ENCODE measurements around the gene ELMOD1. TPM values are rescaled to one million over a fixed set of nuclear protein-coding genes. Genes with fewer than 3 reads are reported as not detected.

Gene ELMOD1
- total RNA-seq, 1 donor from 2014 or later, result 0.20 TPM

DNA sequence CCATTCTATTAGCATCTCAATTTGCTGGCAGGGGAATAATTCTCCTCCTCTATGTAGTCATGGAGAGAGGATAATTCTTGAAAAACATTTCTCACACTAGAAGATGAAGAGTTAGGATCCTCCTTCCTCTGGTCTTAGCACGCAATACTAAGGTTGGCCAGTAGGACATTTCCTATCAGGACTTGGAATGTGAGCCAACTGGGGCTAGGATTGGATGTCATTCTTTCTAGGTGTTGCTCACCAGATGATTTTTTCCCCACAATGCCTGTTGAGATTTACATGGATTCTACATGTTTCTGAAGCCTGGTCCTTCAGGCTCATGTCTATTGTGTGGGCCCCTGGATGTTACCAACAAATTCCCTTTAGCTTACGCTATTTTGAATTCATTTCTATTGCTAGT, 92.9 kb downstream of the ELMOD1 start:
- no peak for DNase-seq (ENCODE audit: low read depth in 2 of 2)

DNA sequence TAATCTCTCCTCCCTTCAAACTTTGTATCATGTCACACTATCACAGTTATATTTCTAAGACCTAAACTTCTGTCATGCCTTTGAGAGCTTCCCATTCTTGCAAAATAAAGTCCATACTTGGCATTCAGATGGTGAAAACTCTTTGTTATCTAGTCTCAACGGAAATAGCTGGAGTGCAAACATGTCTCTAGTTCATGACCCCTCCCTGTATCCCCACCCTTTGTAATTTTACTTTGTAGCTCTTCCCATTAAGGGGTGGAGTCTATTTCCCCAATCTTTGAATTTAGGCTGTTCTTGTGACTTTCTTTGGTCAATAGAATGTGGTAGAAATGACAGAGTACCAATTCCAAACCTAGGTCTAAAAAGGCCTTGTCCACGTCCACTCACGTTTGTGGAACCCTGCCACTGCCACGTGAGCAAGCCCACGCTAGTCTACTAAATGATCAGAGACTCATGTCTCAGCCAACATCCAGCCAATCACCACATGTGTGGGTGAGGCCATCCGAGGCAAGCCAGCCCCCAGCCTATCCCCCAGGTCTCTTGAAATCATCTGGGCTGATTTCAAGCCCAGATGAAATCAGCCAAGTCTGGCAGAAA, 97.5 kb downstream of the ELMOD1 start:
- DNase-seq (ENCODE audit: low read depth in 2 of 2), result peak in 1 of 2 donors; percentile 9

DNA sequence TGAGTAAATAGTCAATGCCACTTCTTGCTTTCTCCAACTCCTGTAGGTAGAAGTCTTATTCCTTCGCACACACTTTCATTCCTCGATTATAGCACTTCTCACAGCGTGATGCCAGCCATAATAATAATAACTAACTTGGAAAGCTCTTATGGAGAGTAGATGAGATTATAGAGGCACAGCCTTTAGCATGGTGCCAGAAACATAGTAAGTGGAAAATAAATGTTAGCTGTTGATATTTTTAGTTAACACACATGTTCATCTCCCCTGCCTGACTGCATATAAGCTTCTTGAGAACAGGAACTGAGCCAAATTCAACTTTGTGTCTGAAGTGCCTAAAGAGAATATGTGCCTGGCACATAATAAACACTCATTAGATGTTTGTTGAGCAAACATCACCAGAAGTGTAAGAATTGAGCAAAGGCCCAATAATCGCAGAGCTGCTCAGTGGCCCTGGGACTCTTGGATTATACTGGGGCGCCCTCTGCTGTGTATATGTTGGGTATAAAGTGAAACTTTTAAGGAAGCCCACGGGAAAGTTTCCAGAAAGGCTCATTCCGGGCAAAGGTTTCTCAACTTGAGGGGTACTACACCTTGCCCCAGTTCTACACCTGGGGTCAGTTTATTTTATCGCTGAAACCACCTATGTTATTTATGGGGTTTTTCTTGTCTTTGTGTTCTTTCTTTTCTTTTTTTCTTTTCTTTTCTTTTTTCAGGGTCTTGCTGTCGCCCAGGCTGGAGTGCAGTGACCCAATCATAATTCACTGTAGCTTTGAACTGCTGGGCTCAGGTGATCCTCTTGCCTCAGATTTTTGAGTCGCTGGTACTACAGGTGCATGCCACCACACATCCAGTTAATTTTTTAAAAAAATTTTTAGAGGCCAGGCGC, 98.6 kb downstream of the ELMOD1 start:
- DNase-seq (ENCODE audit: low read depth in 2 of 2), result peak; percentile 59 to 77

DNA sequence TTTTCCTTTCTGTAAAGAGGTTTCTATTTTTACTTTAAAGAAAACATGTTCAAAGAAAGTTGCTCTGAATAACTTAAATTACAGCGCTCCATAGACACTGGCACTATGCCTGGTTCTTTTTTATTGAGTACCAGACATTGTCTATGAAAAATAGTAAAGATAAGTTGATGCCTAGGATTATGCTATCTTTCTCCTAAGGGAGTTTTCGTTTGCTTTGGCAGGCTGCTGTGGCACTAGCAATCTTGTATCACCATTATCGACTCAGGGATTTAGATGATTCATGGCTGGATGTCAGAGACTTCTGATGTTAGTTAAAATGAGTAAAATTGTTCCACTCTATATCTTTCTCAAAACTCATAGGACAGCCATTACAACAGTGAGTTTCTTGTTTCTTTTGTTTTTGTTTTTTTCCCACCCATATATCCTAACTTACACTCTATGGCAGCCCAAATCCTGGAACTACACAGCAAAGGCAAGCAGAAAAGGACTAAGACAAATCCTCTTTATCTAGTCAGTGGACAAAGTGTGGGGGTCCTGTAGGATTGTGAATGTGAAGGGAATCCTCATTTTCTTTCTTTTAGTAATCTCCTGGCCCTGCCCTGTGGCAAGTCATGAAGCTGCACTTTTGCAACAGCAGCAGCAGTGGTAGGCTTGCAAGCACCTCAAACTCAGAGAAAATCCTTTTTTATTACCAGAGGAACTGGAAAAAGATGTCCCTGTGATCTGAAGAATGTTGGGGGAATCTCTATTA, 100.2 kb downstream of the ELMOD1 start:
- DNase-seq (ENCODE audit: low read depth in 2 of 2), result no peak

DNA sequence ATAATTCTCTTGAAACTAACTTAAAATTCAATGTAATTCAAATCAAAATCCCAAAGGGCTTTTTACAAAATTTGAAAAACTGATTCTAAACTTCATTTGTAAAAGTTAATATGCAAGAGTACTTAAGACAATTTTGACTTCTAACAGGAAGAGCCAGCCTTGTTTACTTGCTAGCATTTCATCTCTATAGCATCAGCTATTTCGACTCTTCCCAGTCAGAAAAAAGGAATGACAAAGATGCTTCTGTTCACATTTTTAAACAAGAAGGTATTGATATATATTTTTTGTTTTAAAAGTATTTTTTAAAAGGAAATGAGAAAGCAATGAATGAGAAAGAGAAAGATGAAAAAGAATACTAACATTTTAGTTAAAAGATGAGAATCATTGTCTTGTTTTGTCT, 104.5 kb downstream of the ELMOD1 start:
- no peak for DNase-seq (ENCODE audit: low read depth in 2 of 2)

DNA sequence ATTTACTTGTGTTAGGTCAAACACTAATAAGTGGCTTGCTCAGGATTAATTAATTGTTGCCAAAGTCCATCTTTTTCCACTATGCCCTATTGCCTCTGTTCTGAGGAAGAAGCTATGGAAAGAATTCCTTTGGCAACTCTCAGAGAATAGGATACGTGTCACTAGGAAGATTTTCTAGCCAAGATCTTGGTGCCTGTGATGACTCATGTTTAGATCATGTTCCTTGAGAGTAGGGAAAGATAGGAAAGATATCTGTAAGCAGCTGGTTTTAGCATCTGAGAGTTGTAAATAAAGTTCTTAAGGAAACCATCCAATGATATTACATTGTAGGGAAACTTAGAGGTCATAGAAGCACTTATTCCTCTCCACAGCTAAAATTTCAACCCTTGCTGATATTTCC, 105.2 kb downstream of the ELMOD1 start:
- peak in 1 of 2 donors; percentile 92 for DNase-seq (ENCODE audit: low read depth in 2 of 2)

DNA sequence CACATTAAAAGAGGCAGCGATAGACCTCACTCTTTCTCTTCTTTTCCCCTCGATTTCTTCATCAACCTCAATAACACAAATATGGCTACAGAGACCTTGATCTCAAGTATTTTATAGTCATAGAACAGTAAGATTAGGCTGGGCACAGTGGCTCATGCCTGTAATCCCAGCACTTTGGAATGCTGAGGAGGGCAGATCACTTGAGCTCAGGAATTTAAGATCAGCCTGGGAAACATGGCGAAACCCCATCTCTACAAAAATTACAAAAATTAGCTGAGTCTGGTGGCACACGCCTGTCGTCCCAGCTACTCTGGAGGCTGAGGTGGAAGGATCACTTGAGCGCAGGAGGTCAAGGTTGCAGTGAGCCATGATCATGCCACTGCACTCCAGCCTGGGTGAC, 106.3 kb downstream of the ELMOD1 start:
- DNase-seq (ENCODE audit: low read depth in 2 of 2), result no peak

DNA sequence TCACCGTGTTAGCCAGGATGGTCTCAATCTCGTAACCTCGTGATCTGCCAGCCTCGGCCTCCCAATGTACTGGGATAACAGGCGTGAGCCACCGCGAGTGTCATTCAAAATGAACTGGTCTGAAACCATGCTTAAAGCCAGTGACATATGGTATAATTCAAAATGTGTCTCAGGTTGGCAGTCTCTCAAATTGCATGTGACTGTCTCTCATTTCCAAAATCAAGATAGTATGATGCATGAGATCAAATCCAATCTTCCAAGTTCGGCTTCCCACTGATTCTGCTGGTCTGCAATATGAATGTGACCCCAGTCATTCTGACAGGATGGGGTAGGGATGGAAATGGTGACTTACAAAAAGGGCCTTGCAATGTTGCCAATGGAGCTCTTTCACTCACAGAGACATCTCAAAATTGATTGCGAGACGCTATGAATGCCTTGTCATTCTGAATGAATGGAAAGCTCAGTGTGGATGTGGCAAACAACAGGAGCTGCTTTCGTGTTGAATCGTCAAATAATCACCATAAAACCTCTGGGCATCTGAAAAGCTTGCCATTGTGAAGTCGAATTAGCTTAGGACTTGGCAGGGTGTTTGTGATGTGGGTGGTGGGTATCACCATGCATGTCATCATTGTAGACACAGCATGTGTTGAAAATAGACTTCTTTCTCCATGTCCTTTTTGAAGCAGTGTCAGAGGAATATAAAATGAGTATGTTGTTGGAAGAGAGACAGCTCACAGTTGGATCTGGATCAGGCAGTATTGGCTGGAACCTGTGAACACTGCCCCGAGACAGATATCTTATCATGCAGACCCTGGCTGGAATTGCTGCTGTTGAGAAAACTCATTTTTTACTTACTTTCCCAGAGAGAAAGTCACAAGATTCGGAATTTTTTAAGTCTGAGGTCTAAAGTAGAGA, 108.7 kb downstream of the ELMOD1 start:
- no peak for DNase-seq (ENCODE audit: low read depth in 2 of 2)

DNA sequence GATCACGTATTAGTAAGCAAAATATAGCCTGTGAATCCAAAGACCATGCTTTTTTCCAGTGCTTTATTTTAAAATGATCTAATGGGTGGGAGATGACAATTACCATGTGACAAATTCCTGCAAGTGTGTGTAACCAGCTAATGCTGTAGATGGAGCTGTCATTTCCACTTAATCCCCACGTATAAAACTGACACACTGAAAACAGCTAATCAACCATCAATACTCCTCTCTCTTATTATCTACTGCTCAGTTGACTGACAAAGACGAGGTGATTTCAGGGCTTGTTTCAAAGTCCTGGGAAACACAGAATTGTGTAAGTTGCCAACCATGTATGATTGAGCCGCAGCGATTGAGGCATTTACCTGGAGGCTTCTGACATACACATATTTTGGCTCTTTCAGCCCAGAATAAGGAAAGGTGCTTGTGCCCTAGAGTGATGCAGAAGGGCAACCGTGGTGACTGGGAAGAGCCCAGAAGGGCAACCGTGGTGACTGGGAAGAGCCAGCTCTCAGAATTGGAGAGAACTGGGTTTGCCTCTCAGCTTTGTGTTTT, 111.2 kb downstream of the ELMOD1 start:
- DNase-seq (ENCODE audit: low read depth in 2 of 2), result no peak

DNA sequence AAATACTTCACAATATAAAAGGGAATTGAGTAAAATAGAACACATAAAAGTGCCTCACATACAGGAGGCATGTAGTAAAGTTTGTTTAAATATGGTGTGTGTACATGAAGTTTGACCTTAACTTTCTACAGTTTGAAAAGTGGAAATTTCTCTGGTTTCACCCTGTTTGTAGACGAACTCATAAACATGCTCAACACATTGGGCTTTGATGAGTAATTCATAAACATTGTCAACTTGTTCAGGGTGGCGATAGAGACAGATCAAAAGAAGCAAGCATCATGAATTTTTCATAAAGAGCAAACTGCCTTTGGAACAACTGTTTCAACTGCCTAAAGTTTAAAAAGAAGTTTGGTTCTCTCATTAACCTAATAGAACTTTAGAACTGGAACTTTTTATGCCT, 111.8 kb downstream of the ELMOD1 start:
- no peak for DNase-seq (ENCODE audit: low read depth in 2 of 2)

DNA sequence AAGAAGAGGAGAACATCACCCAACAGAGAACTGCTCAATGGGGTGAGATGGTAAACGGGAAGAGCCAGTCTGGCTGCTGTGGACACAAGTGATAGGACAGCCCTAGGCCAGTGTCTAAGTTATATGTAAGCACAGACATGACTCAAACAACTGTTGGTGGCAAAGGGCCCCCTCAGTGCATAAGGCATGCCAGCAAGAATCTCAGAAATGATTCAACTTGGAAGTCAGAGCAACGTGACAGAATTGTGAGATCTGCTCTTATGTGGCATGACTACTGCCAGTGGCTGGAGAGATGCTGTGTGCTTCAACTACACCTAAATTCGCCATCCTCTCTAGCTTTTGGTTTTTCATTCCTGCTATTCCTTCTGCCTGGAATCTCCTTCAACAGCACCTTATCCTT, 113.5 kb downstream of the ELMOD1 start:
- DNase-seq (ENCODE audit: low read depth in 2 of 2), result no peak

DNA sequence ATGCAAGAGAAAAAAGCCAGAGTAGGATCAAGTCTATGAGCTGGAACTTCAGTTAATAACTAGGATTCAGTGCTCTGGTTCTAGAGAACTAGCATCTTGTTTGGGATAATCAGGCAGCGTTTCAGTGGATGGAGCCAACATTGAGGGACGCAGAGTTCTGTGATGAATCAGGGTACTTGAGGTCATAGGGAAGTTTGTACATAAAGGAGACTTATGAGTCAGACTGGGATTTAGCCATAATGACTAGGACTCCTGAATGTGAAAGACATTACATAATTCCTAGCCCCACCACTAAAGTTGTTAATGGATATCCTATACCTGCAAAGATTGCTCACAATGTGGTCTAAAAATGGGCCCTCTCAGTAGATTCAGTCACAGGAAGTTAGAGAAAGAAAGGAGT, 114.1 kb downstream of the ELMOD1 start:
- peak in 1 of 2 donors; percentile 68 for DNase-seq (ENCODE audit: low read depth in 2 of 2)

DNA sequence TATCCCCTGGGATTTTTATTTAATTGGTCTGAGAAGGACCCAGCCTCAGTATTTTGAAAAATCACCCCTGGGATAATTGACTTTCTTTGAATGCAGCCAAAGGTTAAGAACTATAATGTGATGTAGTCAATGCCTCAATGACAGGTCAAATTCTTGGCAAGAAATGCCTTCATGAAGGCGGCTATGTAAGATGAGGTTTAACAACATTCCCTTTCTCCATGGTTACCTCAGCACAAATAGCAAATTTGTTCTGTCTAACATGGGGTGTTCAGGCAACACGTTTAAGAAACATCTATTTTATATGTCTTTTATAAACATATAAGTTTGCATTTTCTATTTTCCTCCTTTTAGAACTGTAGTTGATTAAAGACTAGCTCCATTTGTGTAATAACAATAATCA, 115.6 kb downstream of the ELMOD1 start:
- no peak for DNase-seq (ENCODE audit: low read depth in 2 of 2)

DNA sequence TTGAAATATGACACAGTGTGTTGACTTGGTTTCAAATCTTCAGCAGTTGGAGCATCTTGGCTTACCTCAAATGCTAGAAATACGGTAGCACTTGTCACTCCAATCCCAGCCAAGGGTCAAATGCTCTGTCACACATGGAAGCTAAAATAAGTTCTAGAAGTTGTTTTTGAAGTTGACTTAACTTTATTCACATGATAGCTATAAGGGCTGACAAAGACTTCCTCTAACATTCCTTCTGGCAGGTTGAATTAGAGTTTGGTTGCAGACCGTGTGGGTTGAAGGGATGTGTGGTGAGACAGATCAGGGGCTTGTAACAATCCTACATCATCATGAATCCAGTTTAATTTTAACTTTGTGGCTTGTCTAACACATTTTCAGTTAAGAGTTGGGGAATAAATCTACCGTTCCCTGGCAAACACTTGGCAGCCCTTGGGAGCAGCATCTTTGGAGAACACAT, 116.3 kb downstream of the ELMOD1 start:
- DNase-seq (ENCODE audit: low read depth in 2 of 2), result no peak

DNA sequence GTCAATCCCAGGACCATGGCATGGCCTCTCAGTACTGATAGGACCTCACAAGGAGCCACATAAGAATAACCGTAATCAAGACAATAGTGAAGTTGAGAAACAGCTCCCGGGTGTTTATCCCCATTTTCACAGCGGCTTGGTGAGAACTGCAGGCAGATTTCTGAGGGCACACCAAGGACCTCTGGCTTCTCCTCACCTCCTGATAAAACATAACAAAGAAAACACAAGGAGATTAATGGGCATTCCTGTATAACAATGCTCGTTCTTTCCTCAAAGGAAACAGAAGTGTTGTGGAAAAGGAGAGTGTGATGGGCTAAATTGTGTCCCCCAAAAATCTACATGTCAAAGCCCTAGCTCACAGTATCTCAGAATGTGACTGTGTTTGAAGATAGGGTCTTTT, 116.9 kb downstream of the ELMOD1 start:
- no peak for DNase-seq (ENCODE audit: low read depth in 2 of 2)

DNA sequence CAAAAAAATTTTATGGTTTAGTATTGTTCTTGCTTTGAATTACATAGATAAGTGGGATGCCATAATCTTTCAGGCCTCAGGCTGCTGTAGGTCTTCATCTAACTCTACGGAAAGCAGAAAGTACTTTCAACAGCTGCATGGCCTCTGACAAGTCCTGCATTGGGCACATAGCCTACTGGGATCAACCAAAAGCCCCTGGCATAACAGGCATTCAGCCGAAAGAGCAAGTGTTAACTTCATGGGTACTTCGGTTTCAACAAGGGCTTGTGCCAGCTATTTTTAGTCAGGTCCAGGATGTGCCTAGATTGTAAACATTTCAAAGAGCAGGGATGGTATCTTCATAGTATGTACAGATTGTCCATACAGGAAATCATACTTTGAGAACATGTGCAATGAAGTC, 117.8 kb downstream of the ELMOD1 start:
- DNase-seq (ENCODE audit: low read depth in 2 of 2), result no peak

DNA sequence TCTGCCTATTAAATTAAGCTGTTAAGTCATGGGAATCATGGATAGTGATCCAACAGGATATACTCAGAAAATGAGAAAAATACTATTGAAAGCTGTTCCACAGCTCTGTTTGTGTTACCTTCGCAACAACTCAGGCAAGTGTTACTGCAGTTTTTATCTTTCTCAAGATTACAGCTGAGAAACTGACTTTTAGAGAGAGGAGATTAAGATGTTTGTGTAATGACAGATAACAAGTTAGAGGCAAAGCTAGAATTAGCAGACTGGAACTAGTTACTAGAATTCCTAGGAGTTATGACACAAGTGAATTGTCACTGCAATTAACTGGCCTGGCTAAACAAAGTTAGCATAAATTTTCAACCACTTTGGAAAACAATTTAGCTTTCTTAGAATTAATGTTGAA, 119.4 kb downstream of the ELMOD1 start:
- no peak for DNase-seq (ENCODE audit: low read depth in 2 of 2)

DNA sequence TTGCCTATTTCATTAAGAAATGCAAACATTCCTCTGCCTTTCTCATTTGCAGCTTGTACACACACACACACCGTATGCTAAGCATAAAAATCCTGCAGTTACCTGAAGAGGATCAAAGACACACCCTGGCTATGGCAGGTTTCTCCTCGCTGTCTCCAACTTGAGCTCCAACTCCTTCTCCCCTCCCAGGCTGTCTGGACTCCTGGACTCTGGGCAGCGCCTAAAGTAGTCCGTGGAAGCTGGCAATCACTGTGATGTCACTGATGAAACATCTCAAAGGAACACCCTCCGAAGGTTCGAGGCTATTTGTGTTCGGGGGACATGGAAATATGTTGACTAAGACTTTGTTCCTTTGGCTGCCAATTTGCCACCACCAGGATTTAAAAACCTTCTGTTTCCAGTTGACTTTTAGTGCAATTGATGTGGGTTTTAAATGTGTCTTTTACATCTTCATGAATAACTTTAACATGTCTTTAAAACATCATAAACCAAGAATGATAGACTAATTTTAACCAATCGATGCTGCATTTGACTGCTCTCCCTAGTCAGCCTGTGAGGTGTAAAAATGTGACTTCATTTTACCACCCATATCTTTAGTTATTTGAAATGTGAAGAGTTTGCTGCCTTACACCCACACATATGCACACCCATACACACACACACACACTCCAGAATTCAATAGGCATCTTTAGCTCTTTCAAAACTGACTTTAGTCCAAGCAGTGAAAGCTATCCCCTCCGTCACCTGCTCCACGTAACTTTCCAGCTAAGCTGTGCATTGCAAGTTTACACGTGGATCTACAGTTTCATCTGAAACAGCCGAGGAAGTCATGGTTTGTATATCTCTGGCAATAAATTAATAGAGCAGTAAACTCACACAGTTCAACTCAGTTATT, 121.2 kb downstream of the ELMOD1 start, which contains the start of gene SLN:
Gene SLN (minus strand): TSS at position 196 of the 895 bp plus-strand sequence.
- DNase-seq (ENCODE audit: low read depth in 2 of 2), result no peak

DNA sequence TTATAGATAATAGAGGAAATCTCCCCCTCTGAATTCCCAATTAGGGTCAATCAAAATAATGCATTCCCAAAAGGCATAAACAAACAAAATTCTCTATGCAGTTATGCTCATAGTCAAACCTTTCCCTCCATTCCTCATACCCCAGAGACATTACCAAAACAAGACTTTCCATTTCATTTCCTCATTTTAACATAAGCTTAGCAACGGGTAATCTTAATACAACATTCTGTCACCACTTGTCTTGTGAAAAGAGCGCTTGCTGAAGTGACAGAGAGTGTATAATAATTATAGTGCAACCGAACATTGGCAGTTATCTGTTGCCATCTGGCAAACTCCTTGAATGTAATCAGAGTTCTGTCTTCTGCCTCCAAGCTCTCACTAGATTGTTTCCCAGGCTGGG, 122.1 kb downstream of the ELMOD1 start:
- DNase-seq (ENCODE audit: low read depth in 2 of 2), result no peak

All from lung microvascular endothelial cell (primary cell).